HG03432 (cell line): ENCODE measurements around the gene CCL27.

Experiments
- ATAC-seq: cut with Tn5 transposase; IDR thresholded peaks from one replicate; pipeline ENCODE4 v1.9.1; 2021; ENCODE audit warnings: mild to moderate bottlenecking, moderate library complexity; ENCODE audit not compliant: unreplicated experiment

CCL27 gene, protein sequence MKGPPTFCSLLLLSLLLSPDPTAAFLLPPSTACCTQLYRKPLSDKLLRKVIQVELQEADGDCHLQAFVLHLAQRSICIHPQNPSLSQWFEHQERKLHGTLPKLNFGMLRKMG

GRCh38 chr9:34662526-34663302 lies at the start of gene CCL27:
CCL27 (minus strand) TSS chr9:34662657; CDS start chr9:34662633, 24 bp downstream.
- ATAC-seq: no peak

DNA sequence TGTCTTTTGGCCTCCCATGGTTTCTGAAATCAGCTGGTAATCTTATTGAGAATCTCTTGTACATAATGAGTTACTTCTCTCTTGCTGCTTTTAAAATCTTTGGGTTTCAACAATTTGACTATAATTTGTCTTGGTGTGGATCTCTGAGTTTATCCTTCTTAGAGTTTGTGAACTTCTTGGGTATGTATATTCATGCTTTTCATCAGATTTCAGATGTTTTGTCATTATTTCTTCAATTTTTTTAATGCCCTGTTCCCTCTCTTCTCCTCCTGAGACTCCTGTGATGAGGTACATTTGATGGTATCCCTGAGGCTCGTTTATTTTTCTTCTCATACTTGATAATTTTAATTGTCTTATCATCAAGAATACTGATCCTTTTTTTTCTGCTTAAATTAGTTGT lies 49.7 kb upstream of the CCL27 start:
- ATAC-seq: no peak

DNA sequence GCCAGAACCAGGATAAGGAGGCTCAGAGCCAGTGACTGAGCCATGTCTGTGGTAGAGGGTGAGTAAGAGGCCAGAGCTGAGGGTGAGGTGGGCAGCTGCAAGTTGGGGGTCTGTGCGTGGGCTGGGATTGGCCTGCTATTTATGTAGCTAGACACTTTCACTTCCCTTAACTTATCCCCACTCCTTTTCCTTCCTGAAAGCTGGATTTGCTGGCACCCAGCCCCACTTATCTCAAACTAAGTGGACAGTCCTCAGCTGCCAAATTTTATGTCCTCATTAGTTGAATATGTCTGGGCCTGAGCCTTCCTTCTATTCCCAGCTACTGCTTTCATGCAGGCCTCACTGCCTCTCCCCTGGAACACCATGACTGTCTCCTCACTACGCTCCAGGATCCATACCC lies 47.6 kb upstream of the CCL27 start, which contains the start of gene CCL21:
Gene CCL21, minus strand, starts transcription at position 114 of the 400 bp plus-strand sequence. Its CDS starts 70 bp downstream, at position 44.
- no peak for ATAC-seq

DNA sequence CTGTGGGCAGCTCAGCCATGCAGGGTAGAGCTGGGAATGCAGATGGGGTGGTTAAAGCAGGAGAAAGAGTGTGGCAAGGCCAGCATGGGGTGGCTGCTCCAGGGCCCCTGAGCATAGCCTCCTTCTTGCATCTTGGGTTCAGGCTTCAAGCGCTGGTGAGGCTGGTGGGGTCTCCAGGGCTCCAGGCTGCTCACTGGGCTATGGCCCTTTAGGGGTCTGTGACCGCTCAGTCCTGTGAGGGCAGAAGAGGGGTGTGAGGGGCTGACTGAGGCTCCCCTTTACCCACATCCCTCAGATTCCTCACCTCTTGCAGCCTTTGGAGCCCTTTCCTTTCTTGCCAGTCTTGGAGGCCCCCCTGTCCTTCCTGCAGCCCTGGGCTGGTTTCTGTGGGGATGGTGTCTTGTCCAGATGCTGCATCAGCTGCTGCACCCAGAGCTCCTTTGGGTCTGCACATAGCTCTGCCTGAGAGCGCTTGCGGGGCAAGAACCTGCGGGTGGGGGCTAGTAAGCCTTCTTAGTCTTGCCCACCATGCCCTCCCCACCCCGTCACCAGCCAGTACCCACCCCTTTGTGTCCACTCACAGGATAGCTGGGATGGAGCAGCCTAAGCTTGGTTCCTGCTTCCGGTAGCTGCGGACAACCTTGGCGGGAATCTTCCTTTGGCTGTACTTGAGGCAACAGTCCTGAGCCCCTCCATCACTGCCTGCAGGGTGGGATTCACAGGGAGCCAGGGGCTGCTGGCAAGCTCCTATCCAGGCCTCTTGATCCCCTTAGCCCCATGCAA lies 46.9 kb upstream of the CCL27 start:
- no peak for ATAC-seq

DNA sequence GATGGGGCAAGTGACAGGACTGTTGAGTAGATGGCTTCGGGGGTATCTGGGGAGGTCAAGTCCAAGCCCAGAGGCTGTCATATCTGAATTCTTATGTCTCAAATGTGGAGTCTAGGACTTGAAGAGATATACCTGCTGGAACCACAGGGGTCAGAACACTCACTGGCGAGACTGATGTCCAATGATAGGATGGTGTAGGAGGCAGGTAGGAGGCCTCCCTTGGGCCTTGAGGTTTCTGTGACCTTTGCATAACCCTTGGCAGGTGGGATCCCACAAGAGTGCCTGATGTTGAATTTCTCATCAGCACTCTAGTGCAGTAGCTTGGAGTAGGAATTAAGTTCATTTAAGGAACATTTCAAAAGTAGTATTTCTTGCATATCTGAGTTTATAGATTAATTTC lies 44.7 kb upstream of the CCL27 start:
- no peak for ATAC-seq

DNA sequence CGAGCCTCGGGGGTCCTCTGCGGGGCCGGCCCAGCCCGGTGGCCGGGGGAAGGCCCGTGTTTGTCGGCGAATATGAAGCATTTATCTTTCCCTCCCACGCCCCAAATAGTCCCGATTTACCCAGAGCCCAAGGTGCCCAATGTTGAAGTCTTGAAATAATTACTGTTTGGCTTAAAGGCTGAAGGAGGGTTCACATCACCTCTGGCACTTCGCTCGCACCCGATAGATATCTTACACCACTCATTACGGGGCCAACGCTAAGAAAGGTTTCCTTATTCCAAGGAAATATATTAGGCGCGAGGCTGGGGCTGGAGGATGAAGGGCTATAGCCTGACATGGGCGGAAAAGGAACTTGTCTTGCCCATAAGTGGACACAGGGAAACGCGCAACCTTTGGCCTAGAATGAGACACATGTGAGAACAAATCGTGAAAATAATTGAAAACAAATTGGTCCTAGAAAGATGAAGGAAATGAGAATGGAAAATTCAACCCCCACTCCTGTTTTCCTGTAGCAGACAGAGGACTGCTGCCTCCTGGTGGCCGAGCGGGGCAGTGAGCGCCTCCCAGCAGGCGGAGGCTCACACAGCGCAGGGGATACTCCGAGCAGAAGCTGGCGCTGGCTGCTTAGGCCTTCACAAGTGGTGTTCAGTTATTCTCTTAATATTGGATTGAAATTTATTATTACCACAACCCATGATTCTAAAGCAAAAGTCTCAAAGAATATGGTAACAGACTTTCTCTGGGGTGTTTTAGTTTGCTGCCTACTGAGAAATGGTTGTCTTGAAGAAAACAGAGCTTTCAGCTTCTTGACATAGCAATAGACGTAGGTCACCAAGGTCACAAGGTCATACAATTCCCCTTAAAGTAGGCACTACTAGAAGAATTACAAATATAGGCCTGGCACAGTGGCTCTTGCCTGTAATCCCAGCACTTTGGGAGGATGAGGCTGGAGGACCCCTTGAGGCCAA lies 39.6 kb upstream of the CCL27 start:
- no peak for ATAC-seq

GRCh38 chr9:34701023-34701768 lies 38.7 kb upstream of the CCL27 start:
- no peak for ATAC-seq

DNA sequence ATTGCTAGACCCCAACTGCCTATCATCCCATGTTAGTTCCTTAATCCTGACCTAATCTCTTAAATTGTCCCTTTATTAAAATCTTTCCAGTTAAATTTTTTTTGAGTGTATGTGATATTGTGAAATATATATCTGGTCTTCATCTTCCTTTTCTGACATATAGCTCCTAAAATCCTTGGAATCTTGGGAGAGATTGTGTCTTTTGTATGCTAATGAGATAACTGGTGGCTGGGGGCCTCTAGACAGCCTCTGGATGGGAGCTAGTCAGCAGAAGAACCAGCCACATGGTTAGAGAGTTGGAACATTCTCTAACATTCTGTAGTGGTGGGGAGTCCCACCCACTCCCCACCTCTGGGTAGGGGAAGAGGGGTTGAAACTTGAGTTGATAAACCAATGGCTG lies 32.4 kb upstream of the CCL27 start:
- ATAC-seq: no peak

GRCh38 chr9:34693560-34693959 lies 31.1 kb upstream of the CCL27 start:
- no peak for ATAC-seq

DNA sequence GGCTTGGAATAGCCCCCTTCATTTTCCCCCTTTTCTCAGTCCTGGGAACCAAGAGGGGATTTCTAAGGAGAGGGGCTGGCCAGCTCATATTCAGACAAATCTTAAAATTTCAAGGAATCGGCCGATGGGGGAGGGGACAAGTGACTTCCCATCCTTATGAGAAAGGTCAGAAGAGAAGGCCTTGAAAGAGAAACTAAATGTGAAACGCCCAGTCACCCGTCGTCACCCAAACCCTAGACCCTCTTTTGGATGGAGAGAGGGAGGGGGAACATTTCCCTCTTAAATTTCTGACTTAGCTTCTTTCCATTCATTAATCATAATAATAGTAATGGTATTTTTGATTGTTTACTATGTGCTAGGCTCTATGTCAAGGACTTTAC lies 29.5 kb upstream of the CCL27 start:
- ATAC-seq: no peak

- ATAC-seq: no peak
Observed at GRCh38 chr9:34690983-34691935, 28.8 kb upstream of the CCL27 start, which contains the start of gene CCL19. CCL19 (minus strand) TSS chr9:34691276; CDS start chr9:34691139, 137 bp downstream.

- no peak for ATAC-seq
Observed at GRCh38 chr9:34689512-34689911, 27.1 kb upstream of the CCL27 start.

DNA sequence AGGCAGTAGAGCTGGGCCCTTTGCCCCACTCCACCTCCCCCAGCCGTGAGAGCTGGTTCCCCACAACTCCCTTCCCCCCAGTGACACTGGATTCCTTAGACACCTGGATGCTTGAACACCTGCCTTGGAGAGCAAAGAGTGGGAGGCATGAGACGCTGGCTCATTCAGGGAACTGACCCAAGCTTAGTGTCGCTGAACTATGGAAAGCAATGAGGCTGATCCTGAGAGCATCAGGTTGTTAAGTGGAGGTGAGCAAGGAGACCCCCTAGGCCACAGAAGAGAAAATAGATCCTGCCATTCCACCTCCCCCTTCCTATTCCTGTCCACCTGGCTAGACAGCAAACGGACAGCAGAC lies 26.6 kb upstream of the CCL27 start:
- ATAC-seq: no peak

DNA sequence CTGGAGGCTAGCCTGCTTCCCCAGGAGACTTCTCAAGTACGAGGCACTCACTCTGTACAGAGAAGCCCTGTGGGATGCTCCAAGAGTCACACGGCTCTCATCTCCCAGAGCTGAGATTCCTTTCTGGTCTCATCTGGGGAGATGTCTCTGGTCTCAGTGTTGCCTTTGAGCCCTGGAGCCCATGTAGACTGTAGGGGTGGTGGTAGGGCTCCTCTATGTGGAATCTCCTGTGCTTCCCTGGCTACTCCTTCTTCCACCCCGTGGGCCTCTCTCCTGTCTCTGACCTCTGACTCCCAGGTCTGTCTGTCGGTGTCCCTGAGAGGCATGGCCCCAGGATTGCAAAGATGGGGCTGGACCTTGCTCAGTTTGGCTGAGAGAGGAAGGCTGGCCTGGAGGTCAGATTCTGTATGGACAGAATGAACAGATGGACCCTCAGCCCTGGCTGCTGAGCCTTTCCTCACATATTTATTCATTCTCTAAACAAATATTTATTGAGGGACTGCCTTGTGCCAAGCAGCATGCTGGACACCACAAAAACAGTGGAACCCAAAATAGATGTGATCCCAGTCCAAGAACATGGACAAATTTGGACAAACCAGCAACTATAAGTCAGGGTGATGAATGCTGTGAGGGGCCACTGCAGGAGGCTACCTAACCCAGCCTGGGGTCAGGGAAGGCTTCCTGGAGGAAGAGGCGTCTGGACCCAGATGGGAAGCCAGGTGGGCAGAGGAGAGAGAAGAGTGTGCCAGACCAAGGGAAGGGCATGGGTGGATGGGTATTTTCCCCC lies 26.1 kb upstream of the CCL27 start:
- ATAC-seq: no peak

DNA sequence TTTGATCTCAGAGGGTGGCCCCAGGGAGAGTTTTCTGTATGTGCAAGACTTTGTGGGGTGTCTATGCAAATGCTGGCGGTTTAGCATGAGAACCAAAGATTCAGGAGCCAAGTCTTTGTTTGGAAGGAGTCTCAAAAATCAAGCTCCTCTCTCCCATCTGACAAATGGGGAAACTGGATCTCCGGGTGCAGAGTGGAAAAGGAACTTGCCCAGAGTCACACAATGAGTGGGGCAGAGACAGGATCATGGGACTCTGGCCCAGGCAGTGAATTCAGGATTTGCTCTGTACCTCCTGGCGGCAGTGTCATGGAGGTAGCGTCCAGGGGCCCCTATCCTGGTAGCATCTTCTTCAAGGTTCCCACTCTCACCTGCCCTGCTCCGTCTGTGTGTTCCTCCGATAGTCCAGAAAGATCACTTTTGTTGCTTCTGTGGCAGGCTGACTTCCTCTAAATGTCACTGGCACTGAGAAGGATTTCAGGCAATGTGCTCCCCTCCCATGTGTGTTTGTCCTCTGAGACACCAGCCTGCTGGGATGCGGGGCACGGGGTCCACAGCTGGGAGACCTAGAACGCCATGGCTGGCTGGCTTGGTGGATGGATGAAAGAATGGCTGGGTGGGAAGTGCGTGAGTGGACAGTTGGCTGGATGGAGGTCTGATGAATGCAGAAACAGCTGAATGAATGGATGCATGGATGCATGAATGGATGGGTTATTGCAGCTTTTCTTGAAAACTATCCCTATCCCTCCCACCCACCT lies 25.0 kb upstream of the CCL27 start:
- no peak for ATAC-seq

GRCh38 chr9:34686732-34687131 lies 24.3 kb upstream of the CCL27 start:
- no peak for ATAC-seq

GRCh38 chr9:34686231-34686630 lies 23.8 kb upstream of the CCL27 start:
- ATAC-seq: no peak
